GM21447 (cell line): ENCODE data around the gene MDGA2.
"Not testable (repeated sequence)": the region's sequence is repeated elsewhere in the genome, so short reads cannot be mapped to it uniquely, and the experiment has no call there.

Experiments
- ATAC-seq: cut with Tn5 transposase; IDR thresholded peaks from one replicate; pipeline ENCODE4 v1.9.1; 2021; ENCODE audit not compliant: unreplicated experiment

The MDGA2 gene

GRCh38 chr14:47345016-47345415 lies 330.4 kb downstream of the MDGA2 start:
- no peak for ATAC-seq

DNA sequence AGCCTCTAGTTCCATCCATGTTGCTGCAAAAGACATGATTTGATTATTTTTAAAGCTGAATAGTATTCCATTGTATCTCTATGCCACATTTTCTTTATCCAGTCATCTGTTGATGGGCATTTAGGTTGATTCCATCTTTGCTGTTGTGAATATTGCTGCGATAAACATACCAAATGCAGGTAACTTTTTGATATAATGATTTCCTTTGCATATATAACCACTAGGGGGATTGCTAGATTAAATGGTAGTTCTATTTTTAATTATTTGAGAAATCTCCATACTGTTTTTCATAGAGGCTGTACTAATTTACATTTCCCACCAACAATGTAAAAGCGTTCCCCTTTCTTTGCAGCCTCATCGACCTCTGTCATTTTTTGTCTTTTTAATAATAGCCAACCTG lies 342.5 kb downstream of the MDGA2 start:
- no peak for ATAC-seq

GRCh38 chr14:47332106-47332505 lies 343.3 kb downstream of the MDGA2 start:
- ATAC-seq, result no peak

DNA sequence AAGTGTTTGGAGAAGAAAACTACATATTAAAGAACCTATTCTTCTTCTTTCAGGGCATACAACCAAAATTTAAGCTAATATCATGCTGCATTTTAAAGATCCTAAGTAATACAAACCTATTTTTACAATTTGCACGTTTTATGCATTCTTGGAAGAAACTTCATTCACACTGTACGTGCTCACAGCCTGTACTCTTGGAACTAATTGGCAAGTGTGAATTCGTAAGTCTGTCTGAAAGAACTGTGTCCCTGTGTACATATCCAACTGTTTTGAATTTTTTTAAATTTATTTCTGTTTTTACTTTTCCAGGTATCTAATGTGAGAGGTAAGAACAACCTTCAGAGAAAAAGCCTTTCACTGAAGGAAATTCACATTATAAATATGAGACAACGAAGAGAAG lies 347.0 kb downstream of the MDGA2 start:
- no peak for ATAC-seq

DNA sequence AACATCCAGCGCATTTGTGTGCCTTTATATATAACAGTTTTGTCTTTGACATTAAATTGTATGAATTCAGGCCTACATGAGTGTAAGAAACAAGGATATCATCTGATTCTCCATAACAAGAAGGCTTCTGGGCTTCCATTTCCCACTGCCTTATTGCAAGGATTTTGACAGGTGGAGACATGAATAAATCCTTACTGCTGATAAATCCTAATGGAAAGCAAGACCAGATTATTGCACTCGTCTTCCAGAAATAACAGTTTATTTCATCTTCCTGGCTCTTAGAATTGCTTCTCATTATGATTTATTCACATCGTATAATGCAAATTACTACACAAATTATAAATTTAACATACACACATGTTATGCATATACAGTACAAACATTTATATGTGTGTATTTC lies 348.1 kb downstream of the MDGA2 start:
- no peak for ATAC-seq

- no peak for ATAC-seq
Measured at GRCh38 chr14:47322751-47323150, 352.7 kb downstream of the MDGA2 start.

GRCh38 chr14:47302121-47302520 lies 373.3 kb downstream of the MDGA2 start:
- no peak for ATAC-seq

GRCh38 chr14:47300796-47301195 lies 374.6 kb downstream of the MDGA2 start:
- ATAC-seq, result no peak

- no peak for ATAC-seq
Measured at GRCh38 chr14:47297374-47297773, 378.0 kb downstream of the MDGA2 start.

DNA sequence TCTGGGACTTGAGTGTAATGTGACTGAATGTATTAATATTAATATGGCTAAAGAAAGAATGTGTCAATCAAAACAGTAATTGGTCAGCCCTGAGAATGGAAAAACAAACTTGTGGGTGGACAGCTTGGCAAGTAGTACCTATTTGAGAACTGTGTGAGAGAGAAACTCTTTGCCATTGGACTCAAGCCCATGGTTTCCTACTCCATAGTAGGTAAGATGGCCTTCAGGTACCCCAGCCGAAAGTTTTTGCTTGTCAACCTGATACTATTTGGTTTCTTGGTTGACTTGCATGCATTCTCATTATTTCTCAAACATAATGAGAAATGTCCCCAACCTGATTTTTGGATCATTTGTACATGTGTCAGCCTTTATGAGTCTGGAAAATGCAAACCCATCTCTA lies 391.1 kb downstream of the MDGA2 start:
- no peak for ATAC-seq

GRCh38 chr14:47281761-47282160 lies 393.6 kb downstream of the MDGA2 start:
- not testable (repeated sequence) for ATAC-seq

GRCh38 chr14:47278233-47278842 lies 397.1 kb downstream of the MDGA2 start:
- peak; percentile 60 for ATAC-seq

DNA sequence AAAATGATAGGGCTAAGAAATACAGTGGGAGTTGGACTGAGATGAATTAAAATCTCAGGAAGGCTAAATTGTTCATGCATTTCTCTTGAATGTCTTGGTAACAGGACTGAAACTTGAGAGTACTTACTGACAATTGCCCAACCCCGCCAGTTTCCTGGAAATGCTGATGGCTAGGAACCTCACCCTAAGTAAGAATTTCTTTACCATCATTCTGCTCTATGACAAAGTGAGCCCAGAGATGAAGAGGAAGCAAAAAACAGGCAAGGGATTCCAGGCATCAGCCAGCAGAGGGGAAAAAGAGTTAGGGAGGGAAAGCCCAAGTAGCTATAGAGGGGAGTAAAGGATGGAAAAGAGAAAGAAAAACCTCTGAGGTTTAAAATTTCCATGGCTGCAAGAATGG lies 397.7 kb downstream of the MDGA2 start:
- no peak for ATAC-seq

- ATAC-seq, result no peak
Measured at GRCh38 chr14:47276931-47277330, 398.5 kb downstream of the MDGA2 start.

- ATAC-seq, result no peak
Measured at GRCh38 chr14:47273939-47274338, 401.5 kb downstream of the MDGA2 start.

- ATAC-seq, result no peak
Measured at GRCh38 chr14:47270715-47271114, 404.7 kb downstream of the MDGA2 start.

GRCh38 chr14:47269756-47270492 lies 405.5 kb downstream of the MDGA2 start:
- no peak for ATAC-seq

DNA sequence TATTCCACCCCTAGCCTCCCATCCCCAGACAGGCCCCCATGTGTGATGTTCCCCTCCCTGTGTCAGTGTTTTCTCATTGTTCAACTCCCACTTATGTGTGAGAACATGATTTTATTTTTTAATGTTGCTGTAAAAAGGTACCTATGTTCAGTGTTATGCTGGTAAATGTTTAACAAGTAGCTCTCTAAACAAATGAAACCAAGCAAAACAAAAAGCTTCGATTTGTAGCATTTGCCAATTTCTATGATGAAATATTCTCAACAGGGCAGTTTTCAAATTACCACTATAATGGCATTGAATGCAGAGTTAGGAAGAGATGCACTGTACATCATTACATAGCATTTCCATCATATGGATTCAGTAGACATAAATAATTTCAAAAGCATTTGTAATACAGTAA lies 410.6 kb downstream of the MDGA2 start:
- no peak for ATAC-seq

DNA sequence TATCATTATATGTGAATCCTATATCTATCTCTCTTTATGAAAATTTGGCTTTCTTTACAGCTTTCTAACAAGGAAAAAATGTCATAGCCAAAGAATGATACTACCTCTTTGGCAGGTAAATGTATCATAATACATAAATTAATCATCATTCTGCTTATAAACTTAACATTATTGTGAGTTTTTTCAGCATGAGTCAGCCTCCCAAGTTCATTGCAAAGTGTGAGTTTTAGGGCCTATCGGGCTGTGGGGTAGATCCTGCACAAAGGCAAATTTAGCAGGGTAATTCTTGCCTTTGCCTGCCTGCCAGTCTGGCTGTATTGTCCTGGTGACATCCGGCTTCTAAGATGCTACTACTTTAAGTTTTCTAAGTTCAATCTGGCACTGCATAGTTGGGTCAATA lies 412.6 kb downstream of the MDGA2 start:
- no peak for ATAC-seq

DNA sequence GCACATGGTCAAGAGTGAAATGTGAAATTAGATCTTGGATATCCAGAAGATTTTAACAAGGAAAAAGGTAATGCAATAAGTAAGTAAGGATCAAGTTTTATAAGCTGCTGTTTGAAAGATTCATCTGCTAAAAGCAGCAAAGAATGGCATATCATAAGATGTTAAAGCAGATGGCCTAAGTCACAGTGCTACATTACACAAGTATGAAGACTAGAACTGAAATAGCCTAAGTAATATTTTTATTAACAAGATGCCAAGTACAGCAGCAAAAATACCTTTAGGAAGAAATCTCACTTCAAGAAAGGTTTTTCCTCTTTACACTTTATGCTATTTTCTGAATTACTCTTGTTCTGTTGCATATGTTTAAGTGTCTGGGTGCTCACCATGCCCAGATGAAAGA lies 414.1 kb downstream of the MDGA2 start:
- no peak for ATAC-seq

GRCh38 chr14:47259796-47260195 lies 415.6 kb downstream of the MDGA2 start:
- ATAC-seq, result no peak

- ATAC-seq, result no peak
Measured at GRCh38 chr14:47257013-47257412, 418.4 kb downstream of the MDGA2 start.

DNA sequence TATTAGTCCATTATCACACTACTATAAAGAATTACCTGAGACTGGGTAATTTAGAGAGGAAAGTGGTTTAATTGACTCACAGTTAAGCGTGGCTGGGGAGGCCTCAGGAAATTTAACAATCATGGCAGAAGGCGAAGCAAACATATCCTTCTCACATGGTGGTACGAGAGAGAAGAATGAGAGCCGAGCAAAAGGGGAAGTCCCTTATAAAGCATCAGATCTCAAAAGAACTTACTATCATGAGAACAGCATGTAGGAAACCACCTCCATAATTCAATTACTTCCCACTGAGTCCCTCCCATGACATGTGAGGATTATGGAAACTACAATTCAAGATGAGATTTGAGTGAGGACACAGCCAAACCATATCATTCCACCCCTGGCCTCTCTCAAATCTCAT lies 422.6 kb downstream of the MDGA2 start:
- ATAC-seq, result no peak
